PC-3 (cell line): ENCODE results near the gene PRPF19. TPM values are rescaled to one million over a fixed set of nuclear protein-coding genes. Genes with fewer than 3 reads are reported as not detected.

Experiments used
- ATAC-seq: fragments of 200-7000 bp; cut with Tn5 transposase; 2 replicates; pipeline ENCODE4 v1.9.1; 2020; ENCODE audit warnings: mild to moderate bottlenecking, moderate library complexity
- BruUV-seq: library from RNA; stranded (reverse); fragments of 400-500 nt; replicated peaks from 2 replicates; lab custom pipeline; 2021; lab: Mats Ljungman, UMichigan
- CTCF ChIA-PET: fragments of 300-600 bp; sonication (Branson Sonifier 250); formaldehyde crosslinking; loops from one replicate; lab custom pipeline; 2022; ENCODE audit warnings: antibody characterized with exemption; lab: Charles Lee
- POLR2A ChIA-PET: fragments of 300-600 bp; sonication (Branson Sonifier 250); formaldehyde crosslinking; loops from one replicate; lab custom pipeline; 2022; ENCODE audit warnings: antibody characterized with exemption; ENCODE audit not compliant: unreplicated experiment; lab: Charles Lee
- DNase-seq: peaks from one replicate; pipeline ENCODE4 v3.0.0-alpha.2; 2015
- H2AFZ ChIP-seq: fragments of 300-600 bp; sonication (generic); 2 replicates; pipeline ENCODE4 v1.6.0; 2016; ENCODE audit warnings: antibody characterized with exemption, low read length
- H3F3A ChIP-seq: fragments of 300-600 bp; sonication (generic); one replicate; pipeline ENCODE4 v1.6.0; 2017; ENCODE audit warnings: antibody characterized with exemption, low read length, control low read depth, mild to moderate bottlenecking; ENCODE audit not compliant: unreplicated experiment
- H3K27ac ChIP-seq: fragments of 300-600 bp; sonication (generic); 2 replicates; pipeline ENCODE4 v1.5.1; 2016; ENCODE audit warnings: mild to moderate bottlenecking, low read length
- H3K27me3 ChIP-seq: fragments of 300-600 bp; sonication (generic); 2 replicates; pipeline ENCODE4 v1.6.1; 2016; ENCODE audit warnings: low read length, mixed read lengths
- H3K36me3 ChIP-seq: fragments of 300-600 bp; sonication (generic); 2 replicates; pipeline ENCODE4 v1.6.1; 2016; ENCODE audit warnings: low read depth, mixed run types, low read length, mixed read lengths
- H3K4me1 ChIP-seq: fragments of 300-600 bp; sonication (generic); 2 replicates; pipeline ENCODE4 v1.5.1; 2016; ENCODE audit warnings: low read length; ENCODE audit not compliant: insufficient read depth
- H3K4me2 ChIP-seq: fragments of 300-600 bp; sonication (generic); 2 replicates; pipeline ENCODE4 v1.6.0; 2016; ENCODE audit warnings: low read length
- H3K4me3 ChIP-seq: fragments of 300-600 bp; sonication (generic); 2 replicates; pipeline ENCODE4 v1.5.1; 2016; ENCODE audit warnings: mild to moderate bottlenecking, low read length, mixed read lengths
- H3K79me2 ChIP-seq: fragments of 300-600 bp; sonication (generic); 2 replicates; pipeline ENCODE4 v1.6.1; 2017; ENCODE audit warnings: low read length, mixed read lengths
- H3K9ac ChIP-seq: fragments of 300-600 bp; sonication (generic); 2 replicates; pipeline ENCODE4 v1.6.0; 2016; ENCODE audit warnings: mild to moderate bottlenecking, low read length
- H3K9me2 ChIP-seq: fragments of 300-600 bp; sonication (generic); replicated peaks from 2 replicates; pipeline ENCODE4 v1.6.1; 2016; ENCODE audit warnings: mixed run types, low read length, mixed read lengths
- H3K9me3 ChIP-seq: fragments of 300-600 bp; sonication (generic); 2 replicates; pipeline ENCODE4 v1.6.1; 2016; ENCODE audit warnings: low read length, mixed read lengths
- H4K20me1 ChIP-seq: fragments of 300-600 bp; sonication (generic); 2 replicates; pipeline ENCODE4 v1.6.1; 2016; ENCODE audit warnings: low read length, mixed read lengths
- CTCF ChIP-seq: fragments of 300-600 bp; sonication (generic); conservative IDR thresholded peaks from 2 replicates; pipeline ENCODE4 v1.5.1; 2017; ENCODE audit warnings: antibody characterized with exemption, low read depth, mild to moderate bottlenecking, low read length
- EZH2 ChIP-seq: fragments of 300-600 bp; sonication (generic); IDR thresholded peaks from one replicate; pipeline ENCODE4 v1.6.1; 2017; ENCODE audit warnings: antibody characterized with exemption, mild to moderate bottlenecking, low read length; ENCODE audit not compliant: unreplicated experiment
- EZH2phosphoT487 ChIP-seq: fragments of 300-600 bp; sonication (generic); IDR thresholded peaks from 2 replicates; pipeline ENCODE4 v1.6.1; 2018; ENCODE audit warnings: mild to moderate bottlenecking, antibody characterized with exemption, low read length, borderline replicate concordance
- intact Hi-C: fragments of 100-400 bp; cut with micrococcal nuclease; formaldehyde crosslinking; loops from 2 replicates; pipeline ENCODE4 v1.9.0; 2023
- total RNA-seq: library from RNA; depleted of rRNA; stranded (reverse); fragments of >200 nt; gene quantifications from 2 replicates; pipeline ENCODE4 v1.2.3, GENCODE V29; 2014

The PRPF19 gene
- total RNA-seq, 1 experiment from 2014 or later, result 165 TPM

- intact Hi-C loops, result no loop called here
These were observed 2.4 kb upstream of the PRPF19 start for GRCh38 chr11:60908803-60909202.

GRCh38 chr11:60905551-60906113 is 753 bp downstream of the PRPF19 start:
- H3K4me3 ChIP-seq, result peak overlapping the region; percentile 85
- no peaks in the 10 kb centered on the region for H3K9me3 ChIP-seq
- POLR2A ChIA-PET, result no interaction called here
- H2AFZ ChIP-seq, result peak overlapping the region; percentile 27; the same call in 1 of the 2 replicates
- intact Hi-C loops, result no loop called here
- peaks cover 36% of the 10 kb centered on the region for H3K36me3 ChIP-seq
- peak overlapping the region; percentile 81 for H3K27ac ChIP-seq
- peaks cover 43% of the 10 kb centered on the region for H3K79me2 ChIP-seq
- H4K20me1 ChIP-seq, result peaks cover 32% of the 10 kb centered on the region
- no peaks in the 10 kb centered on the region for H3F3A ChIP-seq
- TF ChIP-seq CTCF, result no peak
- TF ChIP-seq EZH2phosphoT487, result no peak
- no peak for TF ChIP-seq EZH2
- CTCF ChIA-PET, result interaction anchor here (0.6 kb wide), 1 partner anchor 1156 kb away, joined by 4 read pairs; no protein-coding TSS in a partner anchor
- peaks cover 19% of the 10 kb centered on the region for H3K4me1 ChIP-seq
- BruUV-seq, result TSS peak; percentile 48
- peak overlapping the region; percentile 96 for H3K9ac ChIP-seq
- ATAC-seq (peak; percentile 61), DNase-seq (peak; percentile 86)
- peak overlapping the region; percentile 96 for H3K4me2 ChIP-seq
- no peaks in the 10 kb centered on the region for H3K9me2 ChIP-seq
- no peaks in the 10 kb centered on the region for H3K27me3 ChIP-seq

More at GRCh38 chr11:60908803-60909202, 2.4 kb upstream of the PRPF19 start:
- no peak overlapping the region for H3K4me3 ChIP-seq
- H3K9me2 ChIP-seq, result no peaks in the 10 kb centered on the region
- DNase-seq (no peak), ATAC-seq (no peak)
- no TSS peak for BruUV-seq
- peaks cover 5% of the 10 kb centered on the region; the same call in 1 of the 2 replicates for H3K36me3 ChIP-seq
- ChIA-PET POLR2A (interaction anchor here (0.5 kb wide), 1 partner anchor 144 kb away, joined by 4 read pairs; no protein-coding TSS in a partner anchor), CTCF (no interaction called here)
- no peak overlapping the region for H3K27ac ChIP-seq
- H3K4me2 ChIP-seq, result no peak overlapping the region
- TF ChIP-seq CTCF, result no peak
- no peak for TF ChIP-seq EZH2phosphoT487
- no peak for TF ChIP-seq EZH2
- H4K20me1 ChIP-seq, result peaks cover 17% of the 10 kb centered on the region
- peaks cover 26% of the 10 kb centered on the region for H3K79me2 ChIP-seq
- no peak overlapping the region for H3K9ac ChIP-seq
- H3K9me3 ChIP-seq, result no peaks in the 10 kb centered on the region
- H3K4me1 ChIP-seq, result peaks cover 26% of the 10 kb centered on the region
- no peak overlapping the region for H2AFZ ChIP-seq
- no peaks in the 10 kb centered on the region for H3K27me3 ChIP-seq
- no peaks in the 10 kb centered on the region for H3F3A ChIP-seq

- DNase-seq (peak; percentile 50), ATAC-seq (no peak)
- Histone ChIP-seq H3K79me2 (peaks cover 43% of the 10 kb centered on the region), H3K9me2 (no peaks in the 10 kb centered on the region), H2AFZ (no peak overlapping the region), H3K9ac (peak overlapping the region; percentile 96), H4K20me1 (peaks cover 32% of the 10 kb centered on the region), H3K4me3 (peak overlapping the region; percentile 85), H3K4me2 (peak overlapping the region; percentile 96), H3K9me3 (no peaks in the 10 kb centered on the region), H3K27ac (peak overlapping the region; percentile 81), H3K27me3 (no peaks in the 10 kb centered on the region), H3K36me3 (peaks cover 42% of the 10 kb centered on the region), H3F3A (peaks cover 2% of the 10 kb centered on the region), H3K4me1 (peaks cover 19% of the 10 kb centered on the region)
- POLR2A ChIA-PET, result no interaction called here
- intact Hi-C loops, result no loop called here
- no TSS peak for BruUV-seq
- CTCF ChIA-PET, result no interaction called here
- TF ChIP-seq EZH2, result no peak
- TF ChIP-seq CTCF, result no peak
- no peak for TF ChIP-seq EZH2phosphoT487
These were observed 1.3 kb downstream of the PRPF19 start for GRCh38 chr11:60905047-60905446.
